SK-N-SH (cell line): Measurements from ENCODE around the gene EYA3.

Source experiments
- EP300 ChIP-seq, 2 experiments: IDR thresholded peaks; 2 replicates each; pipeline versions ENCODE4 v1.4.0 to v1.6.1; 2012; ENCODE audit warnings: borderline replicate concordance in 1 of 2, low read depth in 1 of 2, low read length in 1 of 2
- FOXJ3 ChIP-seq: sonication (generic); formaldehyde crosslinking; IDR thresholded peaks from 2 replicates; pipeline ENCODE4 v1.5.1; 2020; ENCODE audit warnings: mild to moderate bottlenecking, missing genetic modification reagents
- JUND ChIP-seq: IDR thresholded peaks from 2 replicates; pipeline ENCODE4 v1.4.0; 2012
- MXI1 ChIP-seq: IDR thresholded peaks from 2 replicates; pipeline ENCODE4 v1.6.1; 2012; ENCODE audit warnings: mild to moderate bottlenecking, low read depth, low read length, improper control_type of control experiment
- NRF1 ChIP-seq: IDR thresholded peaks from 2 replicates; pipeline ENCODE4 v1.6.1; 2012; ENCODE audit warnings: low read depth, mild to moderate bottlenecking, low read length
- POLR2AphosphoS5 ChIP-seq: IDR thresholded peaks from 2 replicates; pipeline ENCODE4 v1.6.1; 2012; ENCODE audit warnings: low read depth, low read length
- SIN3A ChIP-seq: IDR thresholded peaks from 2 replicates; pipeline ENCODE4 v1.6.1; 2012; ENCODE audit warnings: low read depth, mild to moderate bottlenecking, low read length, moderate library complexity, borderline replicate concordance
- TEAD4 ChIP-seq: IDR thresholded peaks from 2 replicates; pipeline ENCODE4 v1.4.0; 2012; ENCODE audit warnings: mild to moderate bottlenecking, borderline replicate concordance; ENCODE audit not compliant: insufficient read depth
- TF ChIP-seq, protein P1 (sequence below): fragments of 200-600 bp; sonication (generic); IDR thresholded peaks from 2 replicates; pipeline ENCODE4 v1.6.1; 2017; ENCODE audit warnings: antibody characterized with exemption, mild to moderate bottlenecking, moderate library complexity
- TF ChIP-seq, protein P2 (sequence below): IDR thresholded peaks from 2 replicates; pipeline ENCODE4 v1.6.1; 2012; ENCODE audit warnings: mild to moderate bottlenecking, low read depth, low read length, moderate library complexity

- TF ChIP-seq, protein P1, sequence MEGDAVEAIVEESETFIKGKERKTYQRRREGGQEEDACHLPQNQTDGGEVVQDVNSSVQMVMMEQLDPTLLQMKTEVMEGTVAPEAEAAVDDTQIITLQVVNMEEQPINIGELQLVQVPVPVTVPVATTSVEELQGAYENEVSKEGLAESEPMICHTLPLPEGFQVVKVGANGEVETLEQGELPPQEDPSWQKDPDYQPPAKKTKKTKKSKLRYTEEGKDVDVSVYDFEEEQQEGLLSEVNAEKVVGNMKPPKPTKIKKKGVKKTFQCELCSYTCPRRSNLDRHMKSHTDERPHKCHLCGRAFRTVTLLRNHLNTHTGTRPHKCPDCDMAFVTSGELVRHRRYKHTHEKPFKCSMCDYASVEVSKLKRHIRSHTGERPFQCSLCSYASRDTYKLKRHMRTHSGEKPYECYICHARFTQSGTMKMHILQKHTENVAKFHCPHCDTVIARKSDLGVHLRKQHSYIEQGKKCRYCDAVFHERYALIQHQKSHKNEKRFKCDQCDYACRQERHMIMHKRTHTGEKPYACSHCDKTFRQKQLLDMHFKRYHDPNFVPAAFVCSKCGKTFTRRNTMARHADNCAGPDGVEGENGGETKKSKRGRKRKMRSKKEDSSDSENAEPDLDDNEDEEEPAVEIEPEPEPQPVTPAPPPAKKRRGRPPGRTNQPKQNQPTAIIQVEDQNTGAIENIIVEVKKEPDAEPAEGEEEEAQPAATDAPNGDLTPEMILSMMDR, result no peak
- TF ChIP-seq JUND, result no peak
- no peak for TF ChIP-seq EP300 (IDR thresholded peaks at IDR 0.05; ENCODE audit: borderline replicate concordance in 1 of 2, low read depth in 1 of 2, low read length in 1 of 2)
- no peak for TF ChIP-seq POLR2AphosphoS5
- TF ChIP-seq FOXJ3 (CRISPR knock-in tag), result no peak
- no peak for TF ChIP-seq SIN3A
- no peak for TF ChIP-seq NRF1
- no peak for TF ChIP-seq MXI1
- no peak for TF ChIP-seq TEAD4
- TF ChIP-seq, protein P2, sequence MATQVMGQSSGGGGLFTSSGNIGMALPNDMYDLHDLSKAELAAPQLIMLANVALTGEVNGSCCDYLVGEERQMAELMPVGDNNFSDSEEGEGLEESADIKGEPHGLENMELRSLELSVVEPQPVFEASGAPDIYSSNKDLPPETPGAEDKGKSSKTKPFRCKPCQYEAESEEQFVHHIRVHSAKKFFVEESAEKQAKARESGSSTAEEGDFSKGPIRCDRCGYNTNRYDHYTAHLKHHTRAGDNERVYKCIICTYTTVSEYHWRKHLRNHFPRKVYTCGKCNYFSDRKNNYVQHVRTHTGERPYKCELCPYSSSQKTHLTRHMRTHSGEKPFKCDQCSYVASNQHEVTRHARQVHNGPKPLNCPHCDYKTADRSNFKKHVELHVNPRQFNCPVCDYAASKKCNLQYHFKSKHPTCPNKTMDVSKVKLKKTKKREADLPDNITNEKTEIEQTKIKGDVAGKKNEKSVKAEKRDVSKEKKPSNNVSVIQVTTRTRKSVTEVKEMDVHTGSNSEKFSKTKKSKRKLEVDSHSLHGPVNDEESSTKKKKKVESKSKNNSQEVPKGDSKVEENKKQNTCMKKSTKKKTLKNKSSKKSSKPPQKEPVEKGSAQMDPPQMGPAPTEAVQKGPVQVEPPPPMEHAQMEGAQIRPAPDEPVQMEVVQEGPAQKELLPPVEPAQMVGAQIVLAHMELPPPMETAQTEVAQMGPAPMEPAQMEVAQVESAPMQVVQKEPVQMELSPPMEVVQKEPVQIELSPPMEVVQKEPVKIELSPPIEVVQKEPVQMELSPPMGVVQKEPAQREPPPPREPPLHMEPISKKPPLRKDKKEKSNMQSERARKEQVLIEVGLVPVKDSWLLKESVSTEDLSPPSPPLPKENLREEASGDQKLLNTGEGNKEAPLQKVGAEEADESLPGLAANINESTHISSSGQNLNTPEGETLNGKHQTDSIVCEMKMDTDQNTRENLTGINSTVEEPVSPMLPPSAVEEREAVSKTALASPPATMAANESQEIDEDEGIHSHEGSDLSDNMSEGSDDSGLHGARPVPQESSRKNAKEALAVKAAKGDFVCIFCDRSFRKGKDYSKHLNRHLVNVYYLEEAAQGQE, result no peak
These were observed 49.1 kb downstream of the EYA3 start for GRCh38 chr1:28039341-28039740.
